ENCODE results near the gene RXRA. TPM values are rescaled to one million over a fixed set of nuclear protein-coding genes. Genes with fewer than 3 reads are reported as not detected.
A peak's percentile ranks its signal among the peaks of the same experiment; 100 is the strongest.

Gene RXRA
- total and polyA plus RNA-seq, 9 donors, result 19.0 to 44.4 (median 32.0) TPM

- Histone ChIP-seq H3K27me3 (ENCODE audit: control insufficient read depth, insufficient read depth, low read length) (no peaks in the 10 kb centered on the region), H3K27ac (ENCODE audit: low read length) (no peak overlapping the region), H3K9me3 (replicated peaks; ENCODE audit: control insufficient read depth, low read depth, low read length) (peaks cover 7% of the 10 kb centered on the region), H3K4me3 (ENCODE audit: low read length) (no peak overlapping the region), H3K36me3 (ENCODE audit: control insufficient read depth, insufficient read depth, low read length) (peaks cover 7% of the 10 kb centered on the region), H3K4me1 (ENCODE audit: control insufficient read depth, insufficient read depth, low read length) (peaks cover 37% of the 10 kb centered on the region)
- no peak for DNase-seq
- WGBS (ENCODE audit: insufficient coverage), result 40% methylated on average over 3 of the region's 8 CpGs
Measured at GRCh38 chr9:134396825-134397224, 70.6 kb downstream of the RXRA start.

GRCh38 chr9:134398756-134399155 lies 72.5 kb downstream of the RXRA start:
- no peak overlapping the region for H3K27ac ChIP-seq (ENCODE audit: low read length)
- peaks cover 7% of the 10 kb centered on the region for H3K9me3 ChIP-seq (replicated peaks; ENCODE audit: control insufficient read depth, low read depth, low read length)
- WGBS (ENCODE audit: insufficient coverage), result 91% methylated on average over 3 of the region's 5 CpGs
- no peaks in the 10 kb centered on the region for H3K27me3 ChIP-seq (ENCODE audit: control insufficient read depth, insufficient read depth, low read length)
- H3K4me3 ChIP-seq (ENCODE audit: low read length), result no peak overlapping the region
- peaks cover 46% of the 10 kb centered on the region for H3K4me1 ChIP-seq (ENCODE audit: control insufficient read depth, insufficient read depth, low read length)
- no peak for DNase-seq
- peaks cover 12% of the 10 kb centered on the region for H3K36me3 ChIP-seq (ENCODE audit: control insufficient read depth, insufficient read depth, low read length)

- H3K27ac ChIP-seq (ENCODE audit: low read length), result no peak overlapping the region
Measured at GRCh38 chr9:134399435-134400056, 73.3 kb downstream of the RXRA start.

GRCh38 chr9:134400283-134400682 lies 74.0 kb downstream of the RXRA start:
- no peak overlapping the region for H3K27ac ChIP-seq (ENCODE audit: low read length)
- peaks cover 13% of the 10 kb centered on the region for H3K36me3 ChIP-seq (ENCODE audit: control insufficient read depth, insufficient read depth, low read length)
- no peak for DNase-seq
- WGBS (ENCODE audit: insufficient coverage), result 87% methylated on average over 9 of the region's 10 CpGs
- peaks cover 7% of the 10 kb centered on the region for H3K9me3 ChIP-seq (replicated peaks; ENCODE audit: control insufficient read depth, low read depth, low read length)
- H3K27me3 ChIP-seq (ENCODE audit: control insufficient read depth, insufficient read depth, low read length), result no peaks in the 10 kb centered on the region
- H3K4me1 ChIP-seq (ENCODE audit: control insufficient read depth, insufficient read depth, low read length), result peaks cover 55% of the 10 kb centered on the region
- H3K4me3 ChIP-seq (ENCODE audit: low read length), result no peak overlapping the region

More at GRCh38 chr9:134399435-134400056, 73.3 kb downstream of the RXRA start:
- Histone ChIP-seq H3K36me3 (ENCODE audit: control insufficient read depth, insufficient read depth, low read length) (peaks cover 13% of the 10 kb centered on the region), H3K9me3 (replicated peaks; ENCODE audit: control insufficient read depth, low read depth, low read length) (peaks cover 7% of the 10 kb centered on the region), H3K4me1 (ENCODE audit: control insufficient read depth, insufficient read depth, low read length) (peaks cover 54% of the 10 kb centered on the region), H3K4me3 (ENCODE audit: low read length) (no peak overlapping the region), H3K27me3 (ENCODE audit: control insufficient read depth, insufficient read depth, low read length) (no peaks in the 10 kb centered on the region)
- DNase-seq, result no peak
- 100% methylated on average over 2 of the region's 2 CpGs for WGBS (ENCODE audit: insufficient coverage)

GRCh38 chr9:134401391-134401790 lies 75.1 kb downstream of the RXRA start:
- 96% methylated on average over 7 of the region's 19 CpGs for WGBS (ENCODE audit: insufficient coverage)
- peaks cover 56% of the 10 kb centered on the region for H3K4me1 ChIP-seq (ENCODE audit: control insufficient read depth, insufficient read depth, low read length)
- H3K27me3 ChIP-seq (ENCODE audit: control insufficient read depth, insufficient read depth, low read length), result no peaks in the 10 kb centered on the region
- peaks cover 13% of the 10 kb centered on the region for H3K36me3 ChIP-seq (ENCODE audit: control insufficient read depth, insufficient read depth, low read length)
- H3K27ac ChIP-seq (ENCODE audit: low read length), result no peak overlapping the region
- no peak for DNase-seq
- H3K4me3 ChIP-seq (ENCODE audit: low read length), result no peak overlapping the region
- H3K9me3 ChIP-seq (replicated peaks; ENCODE audit: control insufficient read depth, low read depth, low read length), result peaks cover 7% of the 10 kb centered on the region

GRCh38 chr9:134402182-134402581 lies 75.9 kb downstream of the RXRA start:
- Histone ChIP-seq H3K4me1 (ENCODE audit: control insufficient read depth, insufficient read depth, low read length) (peaks cover 56% of the 10 kb centered on the region), H3K9me3 (replicated peaks; ENCODE audit: control insufficient read depth, low read depth, low read length) (peaks cover 7% of the 10 kb centered on the region), H3K36me3 (ENCODE audit: control insufficient read depth, insufficient read depth, low read length) (peaks cover 13% of the 10 kb centered on the region), H3K4me3 (ENCODE audit: low read length) (no peak overlapping the region), H3K27ac (ENCODE audit: low read length) (no peak overlapping the region), H3K27me3 (ENCODE audit: control insufficient read depth, insufficient read depth, low read length) (no peaks in the 10 kb centered on the region)
- 88% methylated on average over 12 of the region's 12 CpGs for WGBS (ENCODE audit: insufficient coverage)
- DNase-seq, result no peak

GRCh38 chr9:134403292-134403681 lies 77.0 kb downstream of the RXRA start:
- Histone ChIP-seq H3K4me3 (ENCODE audit: low read length) (no peak overlapping the region), H3K4me1 (ENCODE audit: control insufficient read depth, insufficient read depth, low read length) (peaks cover 64% of the 10 kb centered on the region), H3K36me3 (ENCODE audit: control insufficient read depth, insufficient read depth, low read length) (peaks cover 16% of the 10 kb centered on the region), H3K27ac (ENCODE audit: low read length) (peak overlapping the region; percentile 40), H3K27me3 (ENCODE audit: control insufficient read depth, insufficient read depth, low read length) (no peaks in the 10 kb centered on the region), H3K9me3 (replicated peaks; ENCODE audit: control insufficient read depth, low read depth, low read length) (peaks cover 7% of the 10 kb centered on the region)
- no peak for DNase-seq
- 69% methylated on average over 10 of the region's 11 CpGs for WGBS (ENCODE audit: insufficient coverage)

- 48% methylated on average over 8 of the region's 17 CpGs for WGBS (ENCODE audit: insufficient coverage)
- Histone ChIP-seq H3K4me1 (ENCODE audit: control insufficient read depth, insufficient read depth, low read length) (peaks cover 67% of the 10 kb centered on the region), H3K36me3 (ENCODE audit: control insufficient read depth, insufficient read depth, low read length) (peaks cover 20% of the 10 kb centered on the region), H3K27ac (ENCODE audit: low read length) (peak overlapping the region; percentile 40), H3K4me3 (ENCODE audit: low read length) (no peak overlapping the region), H3K27me3 (ENCODE audit: control insufficient read depth, insufficient read depth, low read length) (no peaks in the 10 kb centered on the region), H3K9me3 (replicated peaks; ENCODE audit: control insufficient read depth, low read depth, low read length) (peaks cover 7% of the 10 kb centered on the region)
- DNase-seq, result peak; percentile 82
Measured at GRCh38 chr9:134403682-134404301, 77.5 kb downstream of the RXRA start.

GRCh38 chr9:134404376-134405358 lies 78.4 kb downstream of the RXRA start:
- no peaks in the 10 kb centered on the region for H3K27me3 ChIP-seq (ENCODE audit: control insufficient read depth, insufficient read depth, low read length)
- H3K4me1 ChIP-seq (ENCODE audit: control insufficient read depth, insufficient read depth, low read length), result peaks cover 67% of the 10 kb centered on the region
- no peaks in the 10 kb centered on the region for H3K9me3 ChIP-seq (replicated peaks; ENCODE audit: control insufficient read depth, low read depth, low read length)
- H3K27ac ChIP-seq (ENCODE audit: low read length), result peak overlapping the region; percentile 40
- H3K4me3 ChIP-seq (ENCODE audit: low read length), result no peak overlapping the region
- DNase-seq, result no peak
- H3K36me3 ChIP-seq (ENCODE audit: control insufficient read depth, insufficient read depth, low read length), result peaks cover 25% of the 10 kb centered on the region
- WGBS (ENCODE audit: insufficient coverage), result 68% methylated on average over 30 of the region's 34 CpGs

- Histone ChIP-seq H3K27ac (ENCODE audit: low read length) (no peak overlapping the region), H3K36me3 (ENCODE audit: control insufficient read depth, insufficient read depth, low read length) (peaks cover 33% of the 10 kb centered on the region), H3K27me3 (ENCODE audit: control insufficient read depth, insufficient read depth, low read length) (no peaks in the 10 kb centered on the region), H3K9me3 (replicated peaks; ENCODE audit: control insufficient read depth, low read depth, low read length) (no peaks in the 10 kb centered on the region), H3K4me3 (ENCODE audit: low read length) (no peak overlapping the region), H3K4me1 (ENCODE audit: control insufficient read depth, insufficient read depth, low read length) (peaks cover 67% of the 10 kb centered on the region)
- WGBS (ENCODE audit: insufficient coverage), result 75% methylated on average over 9 of the region's 9 CpGs
- DNase-seq, result no peak
Measured at GRCh38 chr9:134405527-134405926, 79.3 kb downstream of the RXRA start.
